PC-9 (cell line): ENCODE results near the gene PIK3IP1.

ENCODE experiments used
- CTCF ChIP-seq: fragments of 200-600 bp; sonication (generic); conservative IDR thresholded peaks from 2 replicates; pipeline ENCODE4 v1.6.1; 2017; ENCODE audit warnings: mixed run types, antibody characterized with exemption, mild to moderate bottlenecking, moderate library complexity
- EZH2 ChIP-seq: fragments of 200-600 bp; sonication (generic); IDR thresholded peaks from 2 replicates; pipeline ENCODE4 v1.8.0; 2017; ENCODE audit warnings: antibody characterized with exemption, low read depth

- TF ChIP-seq CTCF, result no peak
- TF ChIP-seq EZH2, result no peak
Observed at GRCh38 chr22:31340765-31341247, 48.5 kb upstream of the PIK3IP1 start.
